Heart right ventricle (tissue), 16 donors: ENCODE measurements around the gene RPL3. TPM values are rescaled to one million over a fixed set of nuclear protein-coding genes. Genes with fewer than 3 reads are reported as not detected.
A peak's percentile ranks its signal among the peaks of the same experiment; 100 is the strongest.
"Not testable (repeated sequence)": the region's sequence is repeated elsewhere in the genome, so short reads cannot be mapped to it uniquely, and the experiment has no call there.

ENCODE experiments used
- ATAC-seq, 8 donors: fragments of 200-7000 bp; cut with Tn5 transposase; one replicate each; pipeline ENCODE4 v1.9.1; 2020; ENCODE audit warnings: mild to moderate bottlenecking in 8 of 8, moderate library complexity in 8 of 8, moderate number of reproducible peaks in 1 of 8
- DNase-seq, 2 donors: peaks; one replicate each; pipeline ENCODE4 v3.0.0-alpha.2; 2020
- H3K27ac ChIP-seq, 10 donors: fragments of 200-600 bp; sonication (generic) in 2 of 10; one replicate each; pipeline versions ENCODE4 v1.5.0 to v1.8.0; 2020 to 2022; ENCODE audit warnings: mild to moderate bottlenecking in 3 of 10
- H3K27me3 ChIP-seq, 7 donors: fragments of 200-600 bp; one replicate each; pipeline ENCODE4 v1.8.0; 2021 to 2022; ENCODE audit warnings: mild to moderate bottlenecking in 2 of 7
- H3K36me3 ChIP-seq, 9 donors: fragments of 200-600 bp; sonication (generic) in 1 of 9; one replicate each; pipeline versions ENCODE4 v1.5.0 to v1.8.0; 2020 to 2022; ENCODE audit warnings: mild to moderate bottlenecking in 2 of 9
- H3K4me1 ChIP-seq, 9 donors: fragments of 200-600 bp; sonication (generic) in 1 of 9; one replicate each; pipeline versions ENCODE4 v1.5.0 to v1.8.0; 2020 to 2022; ENCODE audit warnings: mild to moderate bottlenecking in 4 of 9
- H3K4me3 ChIP-seq, 10 donors: fragments of 200-600 bp; sonication (generic) in 2 of 10; one replicate each; pipeline versions ENCODE4 v1.5.0 to v1.8.0; 2020 to 2022; ENCODE audit warnings: mild to moderate bottlenecking in 7 of 10, moderate library complexity in 2 of 10
- H3K9me3 ChIP-seq, 11 donors: fragments of 200-600 bp in 10 of 11; sonication (generic) in 2 of 11; one replicate each; pipeline versions ENCODE4 v1.5.0 to v1.8.0; 2013 to 2022; ENCODE audit warnings: mild to moderate bottlenecking in 2 of 11, control low read depth in 1 of 11, moderate library complexity in 1 of 11
- CTCF ChIP-seq, 9 donors: fragments of 200-600 bp; sonication (generic) in 2 of 9; IDR thresholded peaks; one replicate each; pipeline versions ENCODE4 v1.5.0 to v1.8.0; 2021 to 2022; ENCODE audit warnings: antibody characterized with exemption in 9 of 9, mild to moderate bottlenecking in 5 of 9, moderate library complexity in 1 of 9
- WGBS, 2 donors: extraction: QIAGEN DNeasy Blood & Tissue Kit; methylation state at CpG; one replicate each; pipeline ENCODE4 v1.1.7; 2013; ENCODE audit warnings: inconsistent platforms in 1 of 2; 5-methylcytosine and 5-hydroxymethylcytosine counted together
- intact Hi-C, 10 donors: fragments of 100-400 bp; cut with DNase I; formaldehyde crosslinking; loops; one replicate each; pipeline versions ENCODE4 v1.11.1 to v1.14.2; 2022
- polyA plus RNA-seq, 2 donors: library from polyadenylated mRNA; stranded (reverse); fragments of 200-250 nt; gene quantifications; one replicate each; pipeline ENCODE4 v1.2.3, GENCODE V29; 2013
- total RNA-seq, 10 donors: library from RNA; stranded (reverse); fragmentation: NEBNext Ultra II Directional in 3 of 10; extraction: Animal tissue kit (Norgen Biotek cat#: 25700) in 3 of 10; gene quantifications; one replicate each; pipeline versions ENCODE4 v1.2.1 to v1.2.4, GENCODE V29; 2021 to 2023
- donor health status: Arrhythmogenic right ventricular cardiomyopathy.
- donor health status: ischemic (EF 13 %, LVEDD 7.1; RV severe dilation, severe dysfunction).
- donor health status: healthy with polysubstance abuse.
- donor health status: DM: no; HTN: yes; CAD: no.
- donor health status: DM: no; HTN: no; CAD: no.
- donor health status: ischemic (EF 25% LVEDD 6.9; RV normal size, moderate dysfunction).
- donor health status: ischemic (EF 25% LVEDD 5.7; RV mildly dilated, moderate dysfunction).
- donor health status: healthy.
- donor health status: DM: yes; HTN: yes; CAD: no.
- donor health status: Ischemic cardiomyopathy.
- donor health status: ischemic (EF 35%, LVEDD 5.7; RV mildly dilated, moderate dysfunction).
- donor health status: nonischemic (EF 11% LVEDD 7.7; RV severe dilation, severe dysfunction).
- donor health status: DM: yes; HTN: yes; CAD: no.
- donor health status: PGD.
- donor health status: ischemic (EF 29% LVEDD 5.4; RV normal size, mild dysfunction).
- donor health status: nonischemic (EF 23%, LVEDD 6.1; RV moderate dilation, normal function).

Gene RPL3
- total and polyA plus RNA-seq, 12 donors = 215 to 1,621 (median 332) TPM

GRCh38 chr22:39327995-39328754 lies 8.8 kb upstream of the RPL3 start:
- 87 to 96% methylated on average over 18 of the region's 18 CpGs for WGBS, 2 donors
- Histone ChIP-seq H3K4me1 (peaks cover 0 to 31% (median 6%) of the 10 kb centered on the region in 9 donors), H3K4me3 (no peak overlapping the region), H3K36me3 (no peaks in the 10 kb centered on the region), H3K27me3 (no peaks in the 10 kb centered on the region), H3K27ac (no peak overlapping the region), H3K9me3 (no peaks in the 10 kb centered on the region)
- no peak for TF ChIP-seq CTCF (IDR thresholded peaks at IDR 0.05)
- intact Hi-C loops = no loop called here
- ATAC-seq (peak in 5 of 8 donors; percentile 7 to 42 (median 18)), DNase-seq (no peak)

DNA sequence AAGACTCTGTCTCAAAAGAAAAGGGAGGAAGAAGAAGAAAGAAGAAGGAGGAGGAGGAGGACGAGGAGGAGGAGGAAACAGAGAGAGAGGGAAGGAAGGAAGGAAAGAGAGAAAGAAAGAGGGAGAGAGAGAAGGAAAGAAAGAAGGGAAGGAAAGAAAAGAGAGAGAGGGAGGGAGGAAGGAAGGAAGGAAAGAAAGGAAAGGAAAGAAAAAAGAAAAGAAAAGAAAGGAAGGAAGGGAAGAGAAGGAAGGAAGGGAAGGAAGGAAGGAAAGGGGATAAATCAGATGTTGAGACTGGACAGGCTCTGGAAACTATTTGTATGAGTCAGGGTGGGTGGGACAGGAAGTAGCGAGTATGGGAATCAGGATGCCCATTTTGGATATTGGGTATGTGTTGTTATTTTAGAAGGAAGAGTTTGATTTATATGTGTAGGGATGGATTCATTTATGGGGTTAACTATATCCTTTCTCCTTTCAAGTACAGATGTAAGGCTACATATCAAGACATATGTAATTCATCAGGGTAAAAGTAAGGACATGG lies 6.0 kb upstream of the RPL3 start:
- Histone ChIP-seq H3K27me3 (no peaks in the 10 kb centered on the region), H3K9me3 (no peaks in the 10 kb centered on the region), H3K4me3 (no peak overlapping the region), H3K27ac (no peak overlapping the region), H3K4me1 (peaks cover 0 to 12% (median 2%) of the 10 kb centered on the region in 9 donors), H3K36me3 (no peaks in the 10 kb centered on the region)
- DNase-seq (no peak), ATAC-seq (no peak)
- intact Hi-C loops = no loop called here
- no peak for TF ChIP-seq CTCF (IDR thresholded peaks at IDR 0.05)
- 61% methylated on average over 2 of the region's 2 CpGs for WGBS, 2 donors

DNA sequence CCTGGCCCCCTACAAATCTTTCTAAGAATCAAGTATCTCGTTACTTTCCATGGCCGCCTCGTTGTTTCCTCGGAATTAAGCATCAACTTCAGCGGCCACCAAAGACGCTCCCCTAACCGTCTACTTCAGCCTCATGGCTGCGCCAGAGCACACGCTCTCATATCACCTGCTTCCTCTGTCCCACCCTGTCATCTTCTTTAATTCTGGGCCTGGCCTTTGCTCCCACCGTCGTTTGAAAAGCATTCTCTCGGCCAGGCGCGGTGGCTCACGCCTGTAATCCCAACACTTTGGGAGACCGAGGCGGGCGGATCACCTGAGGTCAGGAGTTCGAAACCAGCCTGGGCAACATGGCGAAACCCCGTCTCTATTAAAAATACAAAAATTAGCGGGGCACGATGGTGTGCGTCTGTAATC lies 1.2 kb upstream of the RPL3 start:
- DNase-seq, H3K9me3 ChIP-seq, ATAC-seq, intact Hi-C loops, H3K27me3 ChIP-seq: not testable (repeated sequence)
- Histone ChIP-seq H3K4me3 (peak overlapping the region; percentile 43 to 83 (median 76)), H3K36me3 (peaks cover 0 to 31% (median 19%) of the 10 kb centered on the region in 9 donors), H3K27ac (peak overlapping the region; percentile 91 to 99 (median 98)), H3K4me1 (peaks cover 23 to 40% (median 36%) of the 10 kb centered on the region in 9 donors)
- 84 to 91% methylated on average over 24 of the region's 24 CpGs for WGBS, 2 donors

- DNase-seq (no peak), ATAC-seq (peak; percentile 1 to 33 (median 16))
- Histone ChIP-seq H3K36me3 (peaks cover 16 to 50% (median 38%) of the 10 kb centered on the region in 9 donors), H3K9me3 (no peaks in the 10 kb centered on the region), H3K27ac (peak overlapping the region; percentile 84 to 99 (median 98)), H3K4me1 (peaks cover 33 to 59% (median 55%) of the 10 kb centered on the region in 9 donors), H3K4me3 (peak overlapping the region; percentile 59 to 83 (median 76)), H3K27me3 (no peaks in the 10 kb centered on the region)
- no peak for TF ChIP-seq CTCF (IDR thresholded peaks at IDR 0.05)
- 3 to 4% methylated on average over 23 to 26 of the region's 26 CpGs for WGBS, 2 donors
- intact Hi-C loops = loop anchor here in 6 of 10 donors (2.0 to 10.0 kb wide), 9 partner anchors 81 to 534 kb away; partner anchors contain the start of genes ATF4 (in 5 of the 6), CBX7 (in 3 of the 6) and CBX6 (in 1 of the 6)
Observed at GRCh38 chr22:39318507-39319283, 728 bp downstream of the RPL3 start.
